ENCODE measurements around the gene ALG14.

GRCh38 chr1:95006681-95007080, 66.1 kb downstream of the ALG14 start:
- TF ChIP-seq ZNF670 (tag by site-specific recombination; IDR thresholded peaks at IDR 0.05; ENCODE audit: low read depth) (no peak), ZSCAN30 (tag by site-specific recombination; IDR thresholded peaks at IDR 0.05) (no peak), ZNF114 (tag by site-specific recombination; IDR thresholded peaks at IDR 0.05) (no peak), ZBTB49 (tag by site-specific recombination; IDR thresholded peaks at IDR 0.05; ENCODE audit: low read depth) (no peak)

All from HEK293 (cell line).